ENCODE measurements around the gene C1QTNF4. TPM values are rescaled to one million over a fixed set of nuclear protein-coding genes. Genes with fewer than 3 reads are reported as not detected.
A peak's percentile ranks its signal among the peaks of the same experiment; 100 is the strongest.

C1QTNF4 gene
- total RNA-seq, 1 donor from 2014 or later, result 0.39 TPM

- Histone ChIP-seq H3F3A (ENCODE audit: low read depth) (peaks cover 15% of the 10 kb centered on the region), H3K36me3 (peaks cover 5% of the 10 kb centered on the region), H2AFZ (replicated peaks) (no peak overlapping the region), H4K20me1 (ENCODE audit: low read depth) (peaks cover 4% of the 10 kb centered on the region), H3K4me1 (peaks cover 11% of the 10 kb centered on the region), H3K9me3 (ENCODE audit: low read depth) (no peaks in the 10 kb centered on the region), H3K9ac (no peak overlapping the region), H3K27me3 (no peaks in the 10 kb centered on the region), H3K4me2 (no peak overlapping the region), H3K27ac (no peak overlapping the region), H3K4me3 (no peak overlapping the region), H3K79me2 (ENCODE audit: low read depth) (peaks cover 33% of the 10 kb centered on the region)
- DNase-seq (ENCODE audit: low spot score), result no peak
- Mint-ChIP-seq H3K36me3 (peaks cover 23% of the 10 kb centered on the region), H3K9me3 (no peaks in the 10 kb centered on the region), H3K27ac (no peak overlapping the region), H3K4me3 (no peak overlapping the region), H3K4me1 (peaks cover 22% of the 10 kb centered on the region), H3K27me3 (ENCODE audit: insufficient read depth, low read depth) (peaks cover 5% of the 10 kb centered on the region)
- TF ChIP-seq, protein P1, sequence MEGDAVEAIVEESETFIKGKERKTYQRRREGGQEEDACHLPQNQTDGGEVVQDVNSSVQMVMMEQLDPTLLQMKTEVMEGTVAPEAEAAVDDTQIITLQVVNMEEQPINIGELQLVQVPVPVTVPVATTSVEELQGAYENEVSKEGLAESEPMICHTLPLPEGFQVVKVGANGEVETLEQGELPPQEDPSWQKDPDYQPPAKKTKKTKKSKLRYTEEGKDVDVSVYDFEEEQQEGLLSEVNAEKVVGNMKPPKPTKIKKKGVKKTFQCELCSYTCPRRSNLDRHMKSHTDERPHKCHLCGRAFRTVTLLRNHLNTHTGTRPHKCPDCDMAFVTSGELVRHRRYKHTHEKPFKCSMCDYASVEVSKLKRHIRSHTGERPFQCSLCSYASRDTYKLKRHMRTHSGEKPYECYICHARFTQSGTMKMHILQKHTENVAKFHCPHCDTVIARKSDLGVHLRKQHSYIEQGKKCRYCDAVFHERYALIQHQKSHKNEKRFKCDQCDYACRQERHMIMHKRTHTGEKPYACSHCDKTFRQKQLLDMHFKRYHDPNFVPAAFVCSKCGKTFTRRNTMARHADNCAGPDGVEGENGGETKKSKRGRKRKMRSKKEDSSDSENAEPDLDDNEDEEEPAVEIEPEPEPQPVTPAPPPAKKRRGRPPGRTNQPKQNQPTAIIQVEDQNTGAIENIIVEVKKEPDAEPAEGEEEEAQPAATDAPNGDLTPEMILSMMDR (IDR thresholded peaks at IDR 0.05), result no peak
- TF ChIP-seq EZH2 (IDR thresholded peaks at IDR 0.05) (no peak), EZH2phosphoT487 (IDR thresholded peaks at IDR 0.05) (no peak)
Observed at GRCh38 chr11:47573321-47573720, 20.9 kb downstream of the C1QTNF4 start.

GRCh38 chr11:47572715-47573255, 21.4 kb downstream of the C1QTNF4 start:
- Histone ChIP-seq H3K36me3 (peaks cover 5% of the 10 kb centered on the region), H4K20me1 (ENCODE audit: low read depth) (peaks cover 4% of the 10 kb centered on the region), H3F3A (ENCODE audit: low read depth) (peaks cover 9% of the 10 kb centered on the region), H2AFZ (replicated peaks) (no peak overlapping the region), H3K27ac (no peak overlapping the region), H3K4me1 (peaks cover 6% of the 10 kb centered on the region), H3K79me2 (ENCODE audit: low read depth) (peaks cover 30% of the 10 kb centered on the region), H3K9ac (no peak overlapping the region), H3K4me2 (no peak overlapping the region), H3K9me3 (ENCODE audit: low read depth) (no peaks in the 10 kb centered on the region), H3K4me3 (no peak overlapping the region), H3K27me3 (no peaks in the 10 kb centered on the region)
- Mint-ChIP-seq H3K36me3 (peaks cover 21% of the 10 kb centered on the region), H3K27ac (no peak overlapping the region), H3K9me3 (no peaks in the 10 kb centered on the region), H3K4me1 (peaks cover 16% of the 10 kb centered on the region), H3K27me3 (ENCODE audit: insufficient read depth, low read depth) (peaks cover 6% of the 10 kb centered on the region), H3K4me3 (no peak overlapping the region)
- TF ChIP-seq, protein P1 (IDR thresholded peaks at IDR 0.05), result no peak
- TF ChIP-seq EZH2 (IDR thresholded peaks at IDR 0.05) (no peak), EZH2phosphoT487 (IDR thresholded peaks at IDR 0.05) (no peak)
- no peak for DNase-seq (ENCODE audit: low spot score)

DNA sequence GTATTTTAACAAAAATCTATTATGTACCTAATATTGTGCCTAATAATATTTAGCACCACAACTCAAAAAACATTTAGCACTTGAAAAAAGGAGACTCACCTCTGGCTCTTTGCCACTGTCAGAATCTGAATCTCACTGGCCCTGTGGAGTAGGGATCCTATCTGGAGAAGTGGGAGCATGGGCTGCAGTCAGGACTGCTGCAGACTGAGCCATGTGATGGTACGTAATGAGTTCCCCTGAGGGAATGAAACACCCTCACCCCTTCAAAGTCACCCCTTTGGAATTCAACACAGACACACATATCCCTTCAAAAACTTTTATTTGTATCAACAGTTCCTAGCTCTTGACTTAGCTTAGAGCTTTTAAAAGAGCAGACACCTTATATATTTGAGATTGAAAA, 22.3 kb downstream of the C1QTNF4 start:
- Mint-ChIP-seq H3K36me3 (peaks cover 16% of the 10 kb centered on the region), H3K4me3 (no peak overlapping the region), H3K27me3 (ENCODE audit: insufficient read depth, low read depth) (peaks cover 4% of the 10 kb centered on the region), H3K9me3 (no peaks in the 10 kb centered on the region), H3K4me1 (peaks cover 8% of the 10 kb centered on the region), H3K27ac (no peak overlapping the region)
- no peak overlapping the region for H3K27ac ChIP-seq
- DNase-seq (ENCODE audit: low spot score), result no peak
- TF ChIP-seq EZH2phosphoT487 (IDR thresholded peaks at IDR 0.05) (no peak), EZH2 (IDR thresholded peaks at IDR 0.05) (no peak)
- TF ChIP-seq, protein P1 (IDR thresholded peaks at IDR 0.05), result no peak
- H3K9me3 ChIP-seq (ENCODE audit: low read depth), result no peaks in the 10 kb centered on the region
- H3K4me3 ChIP-seq, result no peak overlapping the region
- peaks cover 5% of the 10 kb centered on the region for H3K36me3 ChIP-seq
- peaks cover 30% of the 10 kb centered on the region for H3K79me2 ChIP-seq (ENCODE audit: low read depth)
- peaks cover 4% of the 10 kb centered on the region for H4K20me1 ChIP-seq (ENCODE audit: low read depth)
- H3K9ac ChIP-seq, result peak overlapping the region; percentile 18
- H2AFZ ChIP-seq (replicated peaks), result no peak overlapping the region
- H3K4me2 ChIP-seq, result no peak overlapping the region
- no peaks in the 10 kb centered on the region for H3K4me1 ChIP-seq
- no peaks in the 10 kb centered on the region for H3K27me3 ChIP-seq
- peaks cover 6% of the 10 kb centered on the region for H3F3A ChIP-seq (ENCODE audit: low read depth)

Data from neural progenitor cell (in vitro differentiated cells).